HG03565 (cell line): Measurements from ENCODE around the gene CDK18.
"Not testable (repeated sequence)": the region's sequence is repeated elsewhere in the genome, so short reads cannot be mapped to it uniquely, and the experiment has no call there.

Source experiments
- ATAC-seq: cut with Tn5 transposase; IDR thresholded peaks from one replicate; pipeline ENCODE4 v1.9.1; 2021; ENCODE audit warnings: mild to moderate bottlenecking, moderate library complexity; ENCODE audit not compliant: unreplicated experiment

CDK18 gene

GRCh38 chr1:205480349-205480985, 24.0 kb upstream of the CDK18 start:
- ATAC-seq = no peak

- no peak for ATAC-seq
These were observed 23.3 kb upstream of the CDK18 start for GRCh38 chr1:205481218-205481617.

GRCh38 chr1:205481629-205482151, 22.8 kb upstream of the CDK18 start:
- ATAC-seq = no peak

GRCh38 chr1:205482587-205482986, 21.9 kb upstream of the CDK18 start:
- not testable (repeated sequence) for ATAC-seq

GRCh38 chr1:205483372-205483771, 21.1 kb upstream of the CDK18 start:
- no peak for ATAC-seq

GRCh38 chr1:205484985-205485967, 19.2 kb upstream of the CDK18 start:
- ATAC-seq = peak; percentile 39

- ATAC-seq = no peak
These were observed 18.2 kb upstream of the CDK18 start for GRCh38 chr1:205486258-205486657.

GRCh38 chr1:205488074-205488723, 16.3 kb upstream of the CDK18 start:
- ATAC-seq = no peak

- no peak for ATAC-seq
These were observed 12.7 kb upstream of the CDK18 start for GRCh38 chr1:205491794-205492193.

- ATAC-seq = no peak
These were observed 12.2 kb upstream of the CDK18 start for GRCh38 chr1:205492201-205492667.

- ATAC-seq = no peak
These were observed 11.7 kb upstream of the CDK18 start for GRCh38 chr1:205492774-205493173.

- ATAC-seq = no peak
These were observed 11.0 kb upstream of the CDK18 start for GRCh38 chr1:205493241-205494085.

GRCh38 chr1:205494115-205494514, 10.4 kb upstream of the CDK18 start:
- no peak for ATAC-seq

- no peak for ATAC-seq
These were observed 9.1 kb upstream of the CDK18 start for GRCh38 chr1:205495237-205495823.

GRCh38 chr1:205496661-205497060, 7.8 kb upstream of the CDK18 start:
- no peak for ATAC-seq

- no peak for ATAC-seq
These were observed 7.1 kb upstream of the CDK18 start for GRCh38 chr1:205497351-205497750.

GRCh38 chr1:205499789-205500188, 4.7 kb upstream of the CDK18 start:
- ATAC-seq = no peak

- no peak for ATAC-seq
These were observed 3.9 kb upstream of the CDK18 start for GRCh38 chr1:205500240-205501233.
